Fibroblast of lung (primary cell): ENCODE measurements around the gene NRG4.

ENCODE experiments used
- EZH2 ChIP-seq: IDR thresholded peaks from 2 replicates; pipeline ENCODE4 v1.5.1; 2012; ENCODE audit warnings: low read length, control low read depth, mild to moderate bottlenecking; ENCODE audit errors: missing control alignments
- TF ChIP-seq, protein P1 (sequence below), 2 donors: IDR thresholded peaks in 1 of 2; conservative IDR thresholded peaks in 1 of 2; 1 replicate in 1 of 2; 2 replicates in 1 of 2; pipeline ENCODE4 v1.5.1; 2011 to 2012; ENCODE audit warnings: low read length in 2 of 2, control low read depth in 1 of 2, inconsistent platforms in 1 of 2, low read depth in 1 of 2, mild to moderate bottlenecking in 1 of 2

GRCh38 chr15:75994220-75994619, 18.0 kb downstream of the NRG4 start:
- no peak for TF ChIP-seq EZH2
- TF ChIP-seq, protein P1, sequence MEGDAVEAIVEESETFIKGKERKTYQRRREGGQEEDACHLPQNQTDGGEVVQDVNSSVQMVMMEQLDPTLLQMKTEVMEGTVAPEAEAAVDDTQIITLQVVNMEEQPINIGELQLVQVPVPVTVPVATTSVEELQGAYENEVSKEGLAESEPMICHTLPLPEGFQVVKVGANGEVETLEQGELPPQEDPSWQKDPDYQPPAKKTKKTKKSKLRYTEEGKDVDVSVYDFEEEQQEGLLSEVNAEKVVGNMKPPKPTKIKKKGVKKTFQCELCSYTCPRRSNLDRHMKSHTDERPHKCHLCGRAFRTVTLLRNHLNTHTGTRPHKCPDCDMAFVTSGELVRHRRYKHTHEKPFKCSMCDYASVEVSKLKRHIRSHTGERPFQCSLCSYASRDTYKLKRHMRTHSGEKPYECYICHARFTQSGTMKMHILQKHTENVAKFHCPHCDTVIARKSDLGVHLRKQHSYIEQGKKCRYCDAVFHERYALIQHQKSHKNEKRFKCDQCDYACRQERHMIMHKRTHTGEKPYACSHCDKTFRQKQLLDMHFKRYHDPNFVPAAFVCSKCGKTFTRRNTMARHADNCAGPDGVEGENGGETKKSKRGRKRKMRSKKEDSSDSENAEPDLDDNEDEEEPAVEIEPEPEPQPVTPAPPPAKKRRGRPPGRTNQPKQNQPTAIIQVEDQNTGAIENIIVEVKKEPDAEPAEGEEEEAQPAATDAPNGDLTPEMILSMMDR (conservative IDR thresholded peaks at IDR 0.05 in 1 of 2, IDR thresholded peaks at IDR 0.05 in 1 of 2; ENCODE audit: low read depth in 1 of 2, low read length in 2 of 2) = no peak
